ENCODE results near the gene ZNF792. TPM values are rescaled to one million over a fixed set of nuclear protein-coding genes. Genes with fewer than 3 reads are reported as not detected.

ZNF792 gene
- polyA plus RNA-seq, 1 of the 3 experiments (the other 2 are of a cell fraction) = 1.5 TPM

DNA sequence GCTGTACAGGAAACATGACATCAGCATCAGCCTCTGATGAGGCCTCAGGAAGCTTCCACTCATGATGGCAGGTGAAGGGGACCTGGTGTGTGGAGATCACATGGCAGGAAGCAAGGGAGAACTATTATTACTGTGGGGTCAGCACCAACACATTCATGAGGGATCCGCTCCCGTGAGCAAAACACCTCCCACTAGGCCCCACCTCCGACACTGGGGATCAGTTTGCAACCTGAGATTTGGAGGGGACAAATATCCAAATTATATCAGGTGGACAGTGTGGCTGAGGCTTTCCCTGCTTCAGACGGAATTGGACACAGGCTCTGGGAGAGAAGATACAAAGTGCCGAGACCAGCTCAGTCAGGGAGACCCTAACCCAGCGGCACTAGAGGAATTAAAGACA is 5.7 kb upstream of the ZNF792 start:
- no peaks in the 10 kb centered on the region for H3F3A ChIP-seq (replicated peaks; ENCODE audit: insufficient read depth)

More for the DNA sequence above, 5.7 kb upstream of the ZNF792 start:
- Histone ChIP-seq H3K4me1 (ENCODE audit: control insufficient read depth in 1 of 2, insufficient read depth in 2 of 2, low read depth in 1 of 2, low read length in 1 of 2) (no peaks in the 10 kb centered on the region), H2AFZ (ENCODE audit: low read depth) (no peak overlapping the region), H3K9ac (no peak overlapping the region), H3K4me2 (no peak overlapping the region), H3K36me3 (replicated peaks in 1 of 2; ENCODE audit: control insufficient read depth in 1 of 2, insufficient read depth in 2 of 2, low read length in 1 of 2) (no peaks in the 10 kb centered on the region), H3K9me2 (no peaks in the 10 kb centered on the region), H3K27me3 (ENCODE audit: insufficient read depth) (peaks cover 6% of the 10 kb centered on the region; the same call in 1 of the 2 replicates), H3K79me2 (ENCODE audit: insufficient read depth) (no peaks in the 10 kb centered on the region), H3K27ac (ENCODE audit: low read depth in 2 of 2, low read length in 1 of 2) (no peak overlapping the region), H3K4me3 (ENCODE audit: low read depth in 2 of 2, low read length in 1 of 2) (no peak overlapping the region), H3K9me3 (no peaks in the 10 kb centered on the region), H4K20me1 (ENCODE audit: insufficient read depth) (no peaks in the 10 kb centered on the region)
- CTCF ChIA-PET = interaction anchor here (0.6 kb wide), 1 partner anchor 24 kb away, joined by 3 read pairs; no protein-coding TSS in a partner anchor
- WGBS (ENCODE audit: low lambda C conversion rate) = 79% methylated on average over 6 of the region's 6 CpGs
- POLR2A ChIA-PET = no interaction called here
- TF ChIP-seq EZH2phosphoT487 (IDR thresholded peaks at IDR 0.05; ENCODE audit: borderline replicate concordance, low read depth) = no peak
- no peak for TF ChIP-seq YY1 (IDR thresholded peaks at IDR 0.05; ENCODE audit: low read depth)
- TF ChIP-seq, protein P1, sequence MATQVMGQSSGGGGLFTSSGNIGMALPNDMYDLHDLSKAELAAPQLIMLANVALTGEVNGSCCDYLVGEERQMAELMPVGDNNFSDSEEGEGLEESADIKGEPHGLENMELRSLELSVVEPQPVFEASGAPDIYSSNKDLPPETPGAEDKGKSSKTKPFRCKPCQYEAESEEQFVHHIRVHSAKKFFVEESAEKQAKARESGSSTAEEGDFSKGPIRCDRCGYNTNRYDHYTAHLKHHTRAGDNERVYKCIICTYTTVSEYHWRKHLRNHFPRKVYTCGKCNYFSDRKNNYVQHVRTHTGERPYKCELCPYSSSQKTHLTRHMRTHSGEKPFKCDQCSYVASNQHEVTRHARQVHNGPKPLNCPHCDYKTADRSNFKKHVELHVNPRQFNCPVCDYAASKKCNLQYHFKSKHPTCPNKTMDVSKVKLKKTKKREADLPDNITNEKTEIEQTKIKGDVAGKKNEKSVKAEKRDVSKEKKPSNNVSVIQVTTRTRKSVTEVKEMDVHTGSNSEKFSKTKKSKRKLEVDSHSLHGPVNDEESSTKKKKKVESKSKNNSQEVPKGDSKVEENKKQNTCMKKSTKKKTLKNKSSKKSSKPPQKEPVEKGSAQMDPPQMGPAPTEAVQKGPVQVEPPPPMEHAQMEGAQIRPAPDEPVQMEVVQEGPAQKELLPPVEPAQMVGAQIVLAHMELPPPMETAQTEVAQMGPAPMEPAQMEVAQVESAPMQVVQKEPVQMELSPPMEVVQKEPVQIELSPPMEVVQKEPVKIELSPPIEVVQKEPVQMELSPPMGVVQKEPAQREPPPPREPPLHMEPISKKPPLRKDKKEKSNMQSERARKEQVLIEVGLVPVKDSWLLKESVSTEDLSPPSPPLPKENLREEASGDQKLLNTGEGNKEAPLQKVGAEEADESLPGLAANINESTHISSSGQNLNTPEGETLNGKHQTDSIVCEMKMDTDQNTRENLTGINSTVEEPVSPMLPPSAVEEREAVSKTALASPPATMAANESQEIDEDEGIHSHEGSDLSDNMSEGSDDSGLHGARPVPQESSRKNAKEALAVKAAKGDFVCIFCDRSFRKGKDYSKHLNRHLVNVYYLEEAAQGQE (IDR thresholded peaks at IDR 0.05; ENCODE audit: low read depth, low read length) = no peak
- no peak for TF ChIP-seq TCF12 (IDR thresholded peaks at IDR 0.05)
- no peak for TF ChIP-seq MXI1 (IDR thresholded peaks at IDR 0.05; ENCODE audit: low read depth, low read length)
- TF ChIP-seq RFX5 (IDR thresholded peaks at IDR 0.05; ENCODE audit: low read length) = no peak
- TF ChIP-seq FOSL2 (IDR thresholded peaks at IDR 0.05; ENCODE audit: borderline replicate concordance, low read depth) = no peak
- TF ChIP-seq GATA2 (CRISPR knock-in tag; IDR thresholded peaks at IDR 0.05) = no peak
- TF ChIP-seq SMC3 (IDR thresholded peaks at IDR 0.05; ENCODE audit: low read depth, low read length) = no peak
- no peak for TF ChIP-seq EP300 (IDR thresholded peaks at IDR 0.05; ENCODE audit: borderline replicate concordance in 1 of 2, low read depth in 1 of 2, low read length in 1 of 2)
- TF ChIP-seq, protein P2, sequence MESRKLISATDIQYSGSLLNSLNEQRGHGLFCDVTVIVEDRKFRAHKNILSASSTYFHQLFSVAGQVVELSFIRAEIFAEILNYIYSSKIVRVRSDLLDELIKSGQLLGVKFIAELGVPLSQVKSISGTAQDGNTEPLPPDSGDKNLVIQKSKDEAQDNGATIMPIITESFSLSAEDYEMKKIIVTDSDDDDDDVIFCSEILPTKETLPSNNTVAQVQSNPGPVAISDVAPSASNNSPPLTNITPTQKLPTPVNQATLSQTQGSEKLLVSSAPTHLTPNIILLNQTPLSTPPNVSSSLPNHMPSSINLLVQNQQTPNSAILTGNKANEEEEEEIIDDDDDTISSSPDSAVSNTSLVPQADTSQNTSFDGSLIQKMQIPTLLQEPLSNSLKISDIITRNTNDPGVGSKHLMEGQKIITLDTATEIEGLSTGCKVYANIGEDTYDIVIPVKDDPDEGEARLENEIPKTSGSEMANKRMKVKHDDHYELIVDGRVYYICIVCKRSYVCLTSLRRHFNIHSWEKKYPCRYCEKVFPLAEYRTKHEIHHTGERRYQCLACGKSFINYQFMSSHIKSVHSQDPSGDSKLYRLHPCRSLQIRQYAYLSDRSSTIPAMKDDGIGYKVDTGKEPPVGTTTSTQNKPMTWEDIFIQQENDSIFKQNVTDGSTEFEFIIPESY (IDR thresholded peaks at IDR 0.05; ENCODE audit: borderline replicate concordance, low read depth) = no peak
- TF ChIP-seq JUND (IDR thresholded peaks at IDR 0.05) = no peak
- TF ChIP-seq, protein P3, sequence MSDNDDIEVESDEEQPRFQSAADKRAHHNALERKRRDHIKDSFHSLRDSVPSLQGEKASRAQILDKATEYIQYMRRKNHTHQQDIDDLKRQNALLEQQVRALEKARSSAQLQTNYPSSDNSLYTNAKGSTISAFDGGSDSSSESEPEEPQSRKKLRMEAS (IDR thresholded peaks at IDR 0.05; ENCODE audit: low read depth) = no peak
- TF ChIP-seq ELF1 (IDR thresholded peaks at IDR 0.05) = no peak
- TF ChIP-seq FOXJ3 (CRISPR knock-in tag; IDR thresholded peaks at IDR 0.05) = no peak
- no peak for TF ChIP-seq USF1 (IDR thresholded peaks at IDR 0.05; ENCODE audit: borderline replicate concordance, low read depth)
- TF ChIP-seq USF2 (IDR thresholded peaks at IDR 0.05; ENCODE audit: borderline replicate concordance, low read depth, low read length) = no peak
- TF ChIP-seq, protein P4, sequence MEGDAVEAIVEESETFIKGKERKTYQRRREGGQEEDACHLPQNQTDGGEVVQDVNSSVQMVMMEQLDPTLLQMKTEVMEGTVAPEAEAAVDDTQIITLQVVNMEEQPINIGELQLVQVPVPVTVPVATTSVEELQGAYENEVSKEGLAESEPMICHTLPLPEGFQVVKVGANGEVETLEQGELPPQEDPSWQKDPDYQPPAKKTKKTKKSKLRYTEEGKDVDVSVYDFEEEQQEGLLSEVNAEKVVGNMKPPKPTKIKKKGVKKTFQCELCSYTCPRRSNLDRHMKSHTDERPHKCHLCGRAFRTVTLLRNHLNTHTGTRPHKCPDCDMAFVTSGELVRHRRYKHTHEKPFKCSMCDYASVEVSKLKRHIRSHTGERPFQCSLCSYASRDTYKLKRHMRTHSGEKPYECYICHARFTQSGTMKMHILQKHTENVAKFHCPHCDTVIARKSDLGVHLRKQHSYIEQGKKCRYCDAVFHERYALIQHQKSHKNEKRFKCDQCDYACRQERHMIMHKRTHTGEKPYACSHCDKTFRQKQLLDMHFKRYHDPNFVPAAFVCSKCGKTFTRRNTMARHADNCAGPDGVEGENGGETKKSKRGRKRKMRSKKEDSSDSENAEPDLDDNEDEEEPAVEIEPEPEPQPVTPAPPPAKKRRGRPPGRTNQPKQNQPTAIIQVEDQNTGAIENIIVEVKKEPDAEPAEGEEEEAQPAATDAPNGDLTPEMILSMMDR (IDR thresholded peaks at IDR 0.05) = no peak
- no peak for TF ChIP-seq TAF1 (IDR thresholded peaks at IDR 0.05; ENCODE audit: borderline replicate concordance, low read depth, low read length)
- DNase-seq = no peak

Measured in SK-N-SH (cell line).